HG02981 (cell line): ENCODE results near the gene NLGN3.
A peak's percentile ranks its signal among the peaks of the same experiment; 100 is the strongest.

Experiments used
- ATAC-seq: cut with Tn5 transposase; IDR thresholded peaks from one replicate; pipeline ENCODE4 v1.9.1; 2021; ENCODE audit warnings: mild to moderate bottlenecking, moderate library complexity; ENCODE audit not compliant: unreplicated experiment

NLGN3 gene

DNA sequence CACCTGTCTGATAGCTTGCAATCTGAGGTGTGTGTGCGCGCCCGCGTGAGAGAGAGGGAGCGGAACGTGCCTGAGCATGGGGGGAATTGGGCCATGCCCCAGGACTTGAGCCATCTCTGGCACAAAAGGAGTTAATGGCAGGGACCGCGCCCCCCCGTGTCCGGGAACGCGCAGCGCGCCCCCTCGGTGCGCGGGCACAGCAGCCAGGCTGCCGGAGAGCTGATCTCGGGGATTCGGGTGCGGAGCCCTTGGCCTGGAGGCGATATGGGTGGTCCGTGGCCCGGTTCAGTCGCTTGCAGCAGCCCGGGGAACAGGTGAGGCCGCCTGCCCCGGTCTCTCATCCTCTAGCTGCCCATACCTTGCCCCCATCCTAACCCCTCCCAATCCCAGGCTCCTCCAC lies at the start of gene NLGN3:
Gene NLGN3 (plus strand): TSS at position 191 of the 400 bp plus-strand sequence. CDS start 2,909 bp downstream, outside the sequence.
- no peak for ATAC-seq

DNA sequence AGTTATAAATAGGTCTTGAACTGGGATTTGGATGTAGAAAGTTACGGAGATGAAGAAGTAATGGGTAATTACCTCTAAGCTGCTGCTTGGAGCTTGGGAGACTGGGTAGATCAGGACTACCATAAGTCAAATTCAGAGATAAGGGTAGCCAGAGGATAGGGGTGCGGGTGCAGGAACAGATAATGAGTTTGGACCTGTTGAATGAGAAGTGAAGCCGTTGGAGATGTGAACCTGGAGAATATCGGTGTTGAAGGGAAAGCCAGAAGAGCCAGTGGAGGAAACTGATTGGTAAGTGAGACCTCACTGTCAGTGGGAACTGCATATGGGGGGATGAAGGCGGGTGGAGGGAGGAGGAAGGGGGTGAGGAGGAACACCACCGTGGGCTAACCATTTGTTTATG lies 49.6 kb upstream of the NLGN3 start:
- no peak for ATAC-seq

DNA sequence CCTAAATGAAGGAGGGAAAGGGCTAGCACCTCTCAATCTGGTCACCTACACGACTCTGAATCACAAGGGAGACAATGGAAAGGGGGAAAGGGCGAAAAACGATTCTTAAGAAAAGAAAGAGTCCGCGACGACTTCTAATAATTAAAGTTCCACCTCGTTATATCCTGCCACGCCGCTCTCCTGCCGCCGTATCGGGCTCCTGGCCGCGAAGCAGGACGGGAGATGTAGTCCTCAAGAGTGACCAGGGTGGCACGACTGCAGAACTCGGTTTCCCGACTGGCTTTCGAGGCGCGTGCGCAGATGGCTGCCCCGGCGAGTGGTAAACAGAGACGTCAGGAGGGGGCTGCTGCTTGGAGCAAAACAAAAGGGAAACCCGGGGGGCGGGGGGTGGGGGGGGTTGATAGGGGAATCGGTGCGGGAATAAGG lies 49.1 kb upstream of the NLGN3 start, which contains the start of gene FOXO4:
Gene FOXO4 (plus strand): TSS at position 297 of the 426 bp plus-strand sequence. CDS start 678 bp downstream, outside the sequence.
- peak; percentile 95 for ATAC-seq

- ATAC-seq: no peak
Measured at GRCh38 chrX:71095981-71096759, 48.5 kb upstream of the NLGN3 start.

- no peak for ATAC-seq
Measured at GRCh38 chrX:71096760-71097032, 47.9 kb upstream of the NLGN3 start.

GRCh38 chrX:71098302-71098701 lies 46.3 kb upstream of the NLGN3 start:
- ATAC-seq: no peak

DNA sequence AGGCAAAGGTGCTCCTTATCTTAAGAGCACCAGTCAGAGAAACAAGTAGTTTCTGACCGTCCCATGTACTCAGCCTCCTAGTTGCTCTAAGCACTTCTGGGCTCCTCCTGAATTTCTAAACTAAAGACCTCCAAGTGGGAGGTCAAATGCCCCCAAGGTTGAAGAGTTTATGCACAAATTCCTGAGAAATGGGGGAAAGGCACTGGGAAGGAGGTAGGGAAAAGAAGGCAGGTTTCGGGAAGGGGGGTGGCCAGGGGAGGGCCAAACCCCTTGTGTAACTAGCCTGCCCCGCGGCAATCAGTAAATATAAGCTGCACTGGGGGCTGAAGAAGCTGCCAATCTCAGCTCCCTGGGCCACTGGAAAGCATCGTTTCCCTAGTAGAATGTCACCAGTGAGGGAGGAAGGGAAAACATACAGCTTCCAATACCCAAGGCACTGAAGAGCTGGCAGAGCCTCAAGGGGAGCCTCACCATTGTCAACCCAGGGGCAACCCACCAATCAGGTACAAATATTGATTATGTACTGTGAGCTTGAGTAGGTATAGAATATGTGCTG lies 45.6 kb upstream of the NLGN3 start:
- ATAC-seq: no peak

DNA sequence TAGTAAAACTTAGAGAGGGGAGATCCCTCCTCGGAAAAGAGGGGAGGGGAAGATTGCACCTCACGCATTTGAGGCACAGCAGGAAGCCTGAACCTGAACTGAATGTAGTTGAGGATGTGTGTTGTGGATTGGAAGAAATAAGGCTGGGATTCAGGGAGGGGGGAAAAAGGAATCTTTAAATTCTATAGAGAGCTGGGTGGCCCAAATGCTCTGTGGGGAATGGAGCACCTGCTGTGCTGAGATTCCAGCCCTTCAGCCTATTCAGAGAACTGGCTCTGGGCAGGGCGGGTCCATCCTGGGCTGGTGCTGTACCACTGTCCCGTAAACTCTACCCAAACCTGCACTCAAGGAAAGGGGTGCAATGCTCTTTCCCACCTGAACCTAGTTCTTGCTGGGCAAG lies 44.9 kb upstream of the NLGN3 start:
- no peak for ATAC-seq

DNA sequence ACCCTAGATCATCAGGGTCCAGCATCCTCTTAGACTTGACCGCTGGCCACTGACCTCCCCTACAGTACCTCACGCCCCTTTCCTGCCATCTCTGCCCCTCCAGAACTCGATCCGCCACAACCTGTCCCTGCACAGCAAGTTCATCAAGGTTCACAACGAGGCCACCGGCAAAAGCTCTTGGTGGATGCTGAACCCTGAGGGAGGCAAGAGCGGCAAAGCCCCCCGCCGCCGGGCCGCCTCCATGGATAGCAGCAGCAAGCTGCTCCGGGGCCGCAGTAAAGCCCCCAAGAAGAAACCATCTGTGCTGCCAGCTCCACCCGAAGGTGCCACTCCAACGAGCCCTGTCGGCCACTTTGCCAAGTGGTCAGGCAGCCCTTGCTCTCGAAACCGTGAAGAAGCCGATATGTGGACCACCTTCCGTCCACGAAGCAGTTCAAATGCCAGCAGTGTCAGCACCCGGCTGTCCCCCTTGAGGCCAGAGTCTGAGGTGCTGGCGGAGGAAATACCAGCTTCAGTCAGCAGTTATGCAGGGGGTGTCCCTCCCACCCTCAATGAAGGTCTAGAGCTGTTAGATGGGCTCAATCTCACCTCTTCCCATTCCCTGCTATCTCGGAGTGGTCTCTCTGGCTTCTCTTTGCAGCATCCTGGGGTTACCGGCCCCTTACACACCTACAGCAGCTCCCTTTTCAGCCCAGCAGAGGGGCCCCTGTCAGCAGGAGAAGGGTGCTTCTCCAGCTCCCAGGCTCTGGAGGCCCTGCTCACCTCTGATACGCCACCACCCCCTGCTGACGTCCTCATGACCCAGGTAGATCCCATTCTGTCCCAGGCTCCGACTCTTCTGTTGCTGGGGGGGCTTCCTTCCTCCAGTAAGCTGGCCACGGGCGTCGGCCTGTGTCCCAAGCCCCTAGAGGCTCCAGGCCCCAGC lies 43.8 kb upstream of the NLGN3 start:
- ATAC-seq: no peak

GRCh38 chrX:71102292-71102691 lies 42.3 kb upstream of the NLGN3 start:
- ATAC-seq: no peak

DNA sequence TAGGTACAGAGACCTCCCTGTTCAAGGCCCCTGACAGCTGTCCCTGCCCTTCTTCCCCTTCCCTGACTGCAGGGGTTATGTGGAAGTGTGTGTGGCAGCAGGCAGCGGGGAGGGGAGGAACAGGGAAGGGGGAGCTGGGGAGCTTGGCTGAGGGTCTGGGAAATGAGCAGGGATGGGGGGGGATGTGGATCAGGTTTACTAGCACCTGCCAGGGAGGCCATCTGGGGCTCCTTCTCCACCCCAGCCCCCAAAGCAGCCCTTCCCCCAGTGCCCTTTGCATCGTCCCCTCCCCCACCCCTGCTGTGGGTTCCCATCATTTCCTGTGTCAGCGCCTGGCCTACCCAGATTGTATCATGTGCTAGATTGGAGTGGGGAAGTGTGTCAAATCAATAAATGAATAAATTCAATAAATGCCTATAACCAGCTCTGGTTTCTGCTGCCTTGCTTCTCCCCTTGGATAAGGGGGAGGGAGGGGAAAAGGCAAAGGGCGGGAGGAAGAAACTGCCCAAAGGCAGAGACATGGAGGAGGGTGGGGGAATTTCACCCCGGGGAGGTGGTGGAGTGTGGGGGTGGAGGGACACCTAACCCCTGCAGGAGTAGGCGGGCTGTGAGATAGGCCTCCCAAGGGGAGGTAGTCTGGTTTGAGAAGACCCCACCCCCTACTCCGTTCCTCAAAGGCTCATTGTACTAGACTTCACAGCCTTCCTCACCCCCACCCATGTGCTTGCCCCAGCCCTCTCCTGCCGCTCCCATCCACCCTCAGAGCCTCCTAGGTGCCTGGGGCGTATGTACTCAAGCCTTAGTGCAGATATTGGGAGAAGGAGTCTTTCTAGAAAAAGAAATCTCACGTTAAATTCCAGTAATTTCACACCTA lies 41.3 kb upstream of the NLGN3 start:
- peak; percentile 56 for ATAC-seq

- no peak for ATAC-seq
Measured at GRCh38 chrX:71105628-71106027, 39.0 kb upstream of the NLGN3 start.

DNA sequence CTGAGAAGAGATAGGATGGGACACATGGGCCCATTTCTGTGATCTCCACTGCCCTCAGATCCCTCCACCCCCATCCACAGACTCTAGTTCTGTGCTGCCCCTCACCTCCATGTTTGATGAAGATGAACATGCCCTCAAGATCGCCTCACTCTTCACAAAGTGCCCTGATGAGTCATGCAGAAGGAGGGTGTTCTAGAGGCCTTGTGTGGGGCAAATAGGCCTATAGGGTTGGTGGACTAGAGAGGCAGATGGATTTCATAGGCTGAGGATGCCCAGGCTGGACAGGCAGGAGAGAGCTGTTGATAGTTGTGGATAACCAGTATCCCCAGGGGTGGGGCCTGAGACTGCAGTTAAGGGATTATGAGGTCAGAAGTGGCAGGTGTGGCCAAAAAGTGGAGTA lies 38.2 kb upstream of the NLGN3 start, which contains the start of gene CXorf65:
Gene CXorf65 (minus strand): TSS at position 314 of the 400 bp plus-strand sequence. CDS start 184 bp downstream, at position 130.
- no peak for ATAC-seq

DNA sequence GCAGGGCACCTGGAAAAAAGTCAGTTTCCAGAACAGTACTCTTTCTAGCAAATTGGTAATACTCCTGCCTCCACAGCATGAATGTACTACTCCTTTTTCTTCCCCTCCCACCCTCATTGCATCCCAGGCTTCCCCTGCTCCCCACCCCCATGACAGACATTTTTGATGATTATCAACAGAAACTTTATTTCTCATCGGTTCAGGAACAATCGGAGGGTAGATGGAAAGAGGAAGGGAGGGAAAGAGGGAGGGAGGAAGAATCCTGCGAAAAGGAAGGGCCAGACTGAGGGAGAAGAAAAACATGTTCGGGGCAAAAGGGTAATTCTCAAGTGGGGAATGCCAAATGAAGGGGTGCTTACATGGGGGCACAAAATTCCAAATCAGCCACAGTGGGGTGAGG lies 37.4 kb upstream of the NLGN3 start:
- no peak for ATAC-seq

DNA sequence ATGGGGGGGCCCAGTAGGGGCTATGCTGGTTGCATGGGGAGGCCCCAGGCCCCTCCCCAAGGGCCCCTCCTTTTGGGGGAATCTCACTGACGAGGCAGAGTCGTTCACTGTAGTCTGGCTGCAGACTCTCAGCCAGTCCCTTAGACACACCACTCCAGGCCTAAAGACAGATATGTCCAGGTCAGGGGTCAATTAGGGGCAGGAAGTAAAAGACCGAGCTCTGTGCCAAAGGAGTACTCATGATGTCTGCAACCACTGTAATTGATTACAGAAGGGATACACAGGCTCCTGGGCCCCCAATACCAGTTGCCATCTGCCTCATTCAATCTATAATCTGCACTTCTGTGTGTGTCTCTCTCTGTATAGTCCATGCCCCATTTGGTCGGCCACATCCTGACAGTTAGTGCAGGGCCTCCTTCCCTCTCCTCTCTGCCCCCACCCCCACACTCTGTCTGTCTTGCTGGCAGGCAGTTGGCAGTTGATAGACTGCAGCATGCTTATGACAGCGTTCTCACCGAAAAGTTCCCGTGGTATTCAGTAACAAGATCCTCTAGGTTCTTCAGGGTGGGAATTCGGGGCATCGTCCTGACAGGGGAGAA lies 36.8 kb upstream of the NLGN3 start:
- ATAC-seq: no peak

- no peak for ATAC-seq
Measured at GRCh38 chrX:71109051-71109450, 35.6 kb upstream of the NLGN3 start.

- peak; percentile 90 for ATAC-seq
Measured at GRCh38 chrX:71111141-71111843, 33.3 kb upstream of the NLGN3 start, which contains the start of gene IL2RG. TSS of gene IL2RG (minus strand) at chrX:71111577. CDS start at chrX:71111539, 38 bp downstream.

DNA sequence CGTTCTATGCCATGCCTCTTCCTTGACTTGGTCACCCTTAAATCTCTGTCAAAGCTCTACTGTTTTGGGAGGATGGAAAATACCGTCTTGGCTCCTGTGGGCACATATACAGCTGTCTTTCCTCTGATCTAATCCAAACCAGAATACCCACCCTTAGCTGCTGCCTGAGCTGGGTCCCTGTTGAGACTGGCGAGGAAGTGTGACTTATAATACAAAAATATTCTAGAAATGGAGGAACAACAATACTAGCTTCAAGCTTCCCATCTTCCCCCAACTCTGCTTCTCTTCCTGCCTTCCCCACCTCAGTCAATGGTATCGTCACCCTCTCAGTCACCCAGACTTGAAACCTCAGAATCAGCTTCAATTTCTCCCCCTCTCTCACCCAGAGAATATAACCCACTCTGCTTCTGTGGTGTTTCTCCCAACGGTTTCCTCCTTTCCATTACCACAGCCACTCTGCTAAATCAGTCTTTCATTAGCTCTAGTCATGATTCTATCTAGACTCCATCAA lies 32.7 kb upstream of the NLGN3 start:
- peak; percentile 15 for ATAC-seq

GRCh38 chrX:71117358-71117757 lies 27.3 kb upstream of the NLGN3 start:
- no peak for ATAC-seq
